ENCODE results near the gene DRAP1.

DRAP1 gene

GRCh38 chr11:65903715-65904114 is 15.5 kb upstream of the DRAP1 start:
- no peak for DNase-seq

- DNase-seq: peak in 1 of 4 experiments; percentile 1
Observed at GRCh38 chr11:65906602-65907001, 12.6 kb upstream of the DRAP1 start.

DNA sequence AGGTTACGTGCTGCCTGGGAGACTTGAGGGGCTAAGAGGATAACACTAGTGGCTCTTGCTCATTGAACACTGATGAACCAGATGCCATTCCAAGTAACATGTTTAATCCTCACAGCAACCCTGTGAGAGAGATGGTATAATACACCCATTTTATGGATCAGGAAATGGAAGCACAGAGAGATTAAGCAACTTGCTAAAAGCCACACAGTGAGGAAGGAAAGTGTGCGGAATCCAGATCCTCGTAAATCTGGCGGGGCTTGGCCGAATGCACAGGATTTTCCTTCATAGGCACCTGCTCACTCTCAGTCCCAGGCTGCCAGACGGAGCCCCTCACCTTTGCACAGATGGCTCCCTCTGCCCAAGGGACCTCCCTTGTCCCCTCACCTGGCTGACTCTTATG is 11.3 kb upstream of the DRAP1 start:
- peak in 1 of 4 experiments; percentile 0 for DNase-seq

DNA sequence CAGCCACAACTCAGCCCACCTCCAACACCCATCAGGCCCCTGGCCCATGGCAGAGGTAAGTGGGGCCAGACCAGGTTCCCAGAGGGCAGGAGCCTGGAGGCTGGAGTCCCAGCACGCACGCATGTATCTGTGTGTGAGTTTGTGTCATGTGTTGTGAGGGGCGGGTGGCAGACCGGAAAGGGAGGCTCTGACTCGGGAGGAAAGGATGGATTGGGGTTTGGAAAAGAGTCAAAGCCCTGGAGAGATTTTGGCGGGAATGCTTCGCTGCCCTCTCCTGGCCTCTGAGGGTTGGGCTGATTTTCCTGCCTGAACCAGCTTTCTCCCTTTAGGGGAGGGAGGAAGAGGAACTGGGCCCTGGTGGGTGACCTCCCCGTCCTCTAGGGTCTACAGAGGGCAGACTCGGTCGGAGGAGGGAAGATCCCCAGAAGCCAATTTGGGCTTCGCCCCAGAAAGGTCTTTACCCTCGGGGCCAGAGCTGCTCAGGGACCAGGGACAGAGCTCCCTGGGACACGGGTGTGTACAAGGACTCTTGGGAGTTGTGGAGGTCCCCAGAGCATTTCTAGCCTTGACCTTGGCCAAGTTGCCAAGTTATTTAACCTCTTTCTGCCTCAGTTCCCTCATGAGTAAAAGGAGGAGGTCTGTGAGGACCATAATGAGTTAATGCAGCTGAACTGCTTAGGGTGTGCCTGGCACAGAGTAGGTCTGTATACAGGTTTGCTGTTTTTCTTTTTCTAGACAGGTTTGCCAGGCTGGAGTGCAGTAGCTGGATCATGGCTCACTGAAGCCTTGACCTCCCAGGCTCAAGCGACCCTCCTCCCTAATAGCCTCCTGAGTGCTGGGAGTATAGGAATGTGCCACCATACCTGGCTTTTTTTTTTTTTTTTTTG is 7.3 kb upstream of the DRAP1 start:
- peak; percentile 43 to 57 (median 52) for DNase-seq

DNA sequence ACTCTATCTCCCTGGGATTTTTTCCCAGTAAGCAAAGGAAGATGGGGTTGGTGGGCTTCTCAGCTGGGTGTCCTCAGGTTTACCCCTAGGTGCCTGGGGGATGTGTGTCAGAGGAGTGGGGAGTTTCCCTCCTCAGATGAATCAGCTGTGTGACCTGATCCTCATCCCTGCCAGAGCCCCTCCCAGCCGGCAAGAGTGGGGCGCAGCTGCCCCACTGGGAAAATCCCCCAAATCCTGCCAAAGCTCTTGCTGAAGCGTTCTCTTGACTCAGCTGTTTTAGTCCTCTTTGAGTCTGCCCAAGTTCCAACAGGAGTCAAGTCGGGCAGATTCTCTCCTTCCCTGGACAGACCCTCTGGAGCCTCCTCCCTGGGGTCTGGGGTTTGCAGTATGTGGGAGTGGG is 6.4 kb upstream of the DRAP1 start:
- peak in 1 of 4 experiments; percentile 25 for DNase-seq

DNA sequence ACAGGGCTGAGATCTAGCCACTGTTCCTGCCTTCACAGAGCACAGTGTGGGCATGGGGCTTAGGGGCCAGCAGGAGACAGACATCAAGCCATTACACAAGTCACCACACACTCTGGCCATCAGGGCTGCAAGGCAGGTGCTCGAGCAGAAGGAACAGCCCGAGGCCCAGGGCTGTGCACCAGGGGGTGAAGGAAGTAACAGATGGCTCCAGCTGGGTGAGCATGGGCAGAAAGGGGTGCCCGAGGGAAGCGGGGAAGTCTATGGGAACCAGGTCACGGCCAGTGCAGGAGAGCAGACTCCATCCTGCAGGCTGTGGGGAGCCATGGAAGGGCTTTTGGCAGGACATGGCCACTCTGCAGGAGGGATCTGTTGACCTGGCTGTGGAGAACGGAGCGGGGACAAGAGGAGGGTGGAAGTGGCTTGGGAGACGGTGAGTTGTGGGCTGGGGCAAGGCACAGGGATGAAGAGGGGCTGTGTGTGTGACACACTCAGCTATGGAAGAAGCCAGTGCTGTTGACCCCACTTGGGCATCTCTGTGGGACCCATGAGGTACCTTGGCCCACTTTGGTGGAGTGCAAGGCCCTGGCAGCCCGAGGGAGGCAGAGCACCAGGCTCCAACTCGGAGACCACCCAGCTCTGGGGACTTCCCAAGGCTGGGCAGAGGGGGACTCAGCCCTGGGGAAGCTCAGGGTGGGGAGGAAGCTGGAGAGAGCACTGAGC is 4.0 kb upstream of the DRAP1 start:
- peak in 2 of 4 experiments; percentile 33 to 47 for DNase-seq

DNA sequence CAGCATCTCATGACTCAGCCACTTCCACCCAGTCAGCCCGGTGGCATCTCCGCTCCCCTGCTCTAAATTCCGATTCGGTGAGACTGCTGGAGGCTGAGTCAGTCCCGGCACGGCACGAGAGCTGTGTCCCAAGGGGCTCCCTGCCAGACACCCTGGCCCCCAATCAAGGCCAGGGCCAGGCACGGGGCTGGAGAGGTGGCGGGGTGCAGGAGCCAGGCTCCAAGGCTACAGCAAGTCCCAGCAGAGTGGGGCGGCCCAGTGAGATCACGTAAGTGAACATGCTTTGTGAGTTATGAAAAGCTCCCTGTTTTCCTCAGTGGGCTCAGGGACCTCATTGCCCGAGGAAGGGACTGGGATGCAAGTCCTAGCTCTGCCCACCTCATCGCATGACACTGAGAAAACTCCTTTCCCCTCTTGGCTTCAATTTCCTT is 3.4 kb upstream of the DRAP1 start:
- DNase-seq: peak; percentile 50 to 78 (median 75)

DNA sequence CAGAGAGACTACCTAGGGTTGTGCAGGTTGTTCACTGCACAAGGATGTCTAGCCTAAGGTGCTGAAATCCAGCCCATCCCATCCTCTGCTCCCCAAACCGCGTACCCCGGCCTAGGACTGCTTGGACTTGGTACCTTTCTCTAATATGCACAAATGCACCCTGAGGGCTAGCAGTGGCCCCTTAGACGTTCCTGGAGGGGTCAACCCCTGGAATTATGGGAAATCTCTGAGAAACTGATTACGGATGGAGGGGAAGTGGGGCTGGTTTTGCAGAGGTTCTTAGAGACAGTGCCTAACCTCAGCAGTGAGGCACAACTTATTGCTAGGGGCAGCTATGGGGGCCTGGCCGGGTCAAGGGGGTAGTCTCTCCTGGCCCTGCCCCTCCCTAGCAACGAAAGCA is 2.8 kb upstream of the DRAP1 start:
- DNase-seq: no peak

- no peak for DNase-seq
Observed at GRCh38 chr11:65917077-65917433, 2.2 kb upstream of the DRAP1 start.

DNA sequence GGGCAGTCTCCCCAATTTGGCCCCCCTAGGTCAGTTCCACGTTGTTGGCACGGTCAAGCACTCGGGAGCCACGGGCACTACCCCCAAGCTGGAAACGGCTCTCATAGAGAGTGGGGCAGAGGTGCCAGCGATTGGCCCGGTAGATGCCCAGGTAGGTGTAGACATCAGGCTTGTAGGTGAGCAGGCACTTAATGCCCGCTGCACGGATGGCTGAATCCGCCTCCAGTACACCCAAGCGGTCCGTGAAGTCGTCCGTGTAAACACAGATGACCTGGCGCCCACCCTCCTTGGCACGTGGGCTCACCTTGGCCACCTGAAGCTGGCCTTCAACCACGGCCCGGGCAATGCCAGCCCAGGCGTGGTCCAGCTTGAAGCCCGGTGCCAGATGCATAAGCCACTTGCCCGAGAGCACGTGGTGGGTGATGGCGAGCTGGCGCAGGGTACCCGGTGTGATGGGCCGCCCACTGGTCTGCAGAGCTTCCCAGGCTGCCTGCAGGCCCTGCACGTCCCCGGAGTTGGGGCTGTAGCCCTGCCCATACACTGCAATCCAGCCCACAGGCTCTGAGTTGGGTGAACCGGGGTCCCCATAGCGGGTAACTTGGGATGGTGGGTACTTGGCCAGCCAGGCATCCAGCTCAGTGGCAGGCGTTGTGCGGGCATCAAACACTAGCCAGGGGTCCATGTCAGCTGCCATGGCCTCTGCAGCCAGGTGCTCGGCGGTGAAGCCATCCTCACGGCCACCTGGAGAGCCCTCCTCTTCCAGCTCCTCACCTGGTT is 1.6 kb upstream of the DRAP1 start:
- no peak for DNase-seq

DNA sequence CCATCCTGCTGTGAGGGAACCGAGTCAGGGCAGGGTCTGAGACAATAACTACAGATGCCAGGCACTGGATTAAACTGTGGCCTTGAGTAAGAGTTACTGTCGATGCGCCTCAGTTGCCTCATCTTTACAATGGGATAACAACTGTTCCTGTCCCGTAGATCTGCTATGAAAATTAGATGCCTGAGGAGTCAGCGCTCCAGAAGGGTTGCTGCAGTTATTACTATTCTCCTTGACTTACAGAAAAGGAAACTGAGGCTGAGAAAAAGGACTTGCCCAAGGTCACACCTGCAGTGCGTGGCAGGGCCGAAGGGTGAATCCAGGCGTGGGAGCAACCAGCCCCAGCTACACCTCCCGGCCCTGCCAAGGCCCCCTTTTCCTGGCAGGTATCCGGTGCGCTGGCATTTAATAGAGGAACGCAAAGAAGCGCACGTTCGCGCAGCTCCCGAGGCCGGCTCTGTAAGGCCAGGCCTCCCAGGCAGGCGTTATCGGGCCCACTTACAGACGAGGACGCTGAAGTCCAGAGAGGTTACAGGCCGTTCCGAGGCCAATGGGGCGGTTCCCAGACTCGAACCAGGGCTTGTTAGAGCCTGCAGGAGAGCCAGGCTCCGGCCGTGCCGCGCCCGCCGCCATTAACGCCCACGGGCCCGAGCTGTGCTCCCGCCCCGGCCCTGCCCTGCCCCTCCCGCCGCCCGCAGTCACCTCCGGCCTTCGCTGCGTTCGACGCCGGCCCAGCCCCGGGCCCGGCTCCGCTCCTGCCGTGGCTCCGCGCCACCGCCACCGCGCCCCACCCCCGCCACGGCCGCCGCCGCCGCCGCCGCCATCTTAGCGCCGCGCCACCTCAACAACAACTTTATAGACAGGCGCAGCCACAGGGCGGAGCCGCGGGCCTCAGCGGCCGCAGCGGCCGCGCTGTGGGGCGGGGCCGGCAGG is 750 bp upstream of the DRAP1 start, which contains the start of gene C11orf68:
C11orf68 (minus strand) TSS at position 852 of the 930 bp plus-strand sequence; CDS start at position 821, 31 bp downstream.
- DNase-seq: no peak

DNA sequence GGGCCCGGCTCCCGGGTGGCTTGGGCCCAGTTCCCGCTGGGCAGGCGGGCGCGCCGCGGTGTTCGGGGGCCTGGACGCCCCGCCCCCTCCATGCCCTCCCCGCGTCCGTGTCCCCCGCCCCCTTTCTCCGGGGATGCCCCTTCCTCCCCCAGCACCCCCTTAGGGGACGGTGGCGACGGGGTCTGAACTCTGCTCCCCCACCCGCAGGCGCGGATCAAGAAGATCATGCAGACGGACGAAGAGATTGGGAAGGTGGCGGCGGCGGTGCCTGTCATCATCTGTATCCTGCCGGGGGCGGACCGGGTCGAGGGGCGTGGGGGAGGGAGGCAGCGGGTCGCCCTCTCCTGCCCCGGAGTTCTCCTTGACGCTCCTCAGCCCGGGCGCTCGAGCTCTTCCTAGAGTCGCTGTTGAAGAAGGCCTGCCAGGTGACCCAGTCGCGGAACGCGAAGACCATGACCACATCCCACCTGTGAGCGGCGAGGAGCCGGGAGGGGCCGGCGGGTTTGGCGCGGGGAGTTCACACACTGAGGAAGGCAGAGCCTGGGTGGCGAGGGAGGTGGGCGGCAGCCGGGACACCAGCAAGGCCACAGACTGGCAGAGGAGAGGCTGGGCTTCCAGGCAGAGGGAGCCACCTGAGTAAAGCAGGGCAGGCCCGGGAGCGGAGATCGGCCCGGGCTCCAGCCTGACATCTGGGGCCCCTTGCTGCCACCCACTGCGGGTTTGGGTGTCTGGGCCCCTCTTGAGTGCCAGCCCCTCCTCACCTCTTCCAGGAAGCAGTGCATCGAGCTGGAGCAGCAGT is 546 bp downstream of the DRAP1 start:
- DNase-seq: peak in 3 of 4 experiments; percentile 41 to 63 (median 48)

GRCh38 chr11:65920372-65920802 is 1.2 kb downstream of the DRAP1 start:
- DNase-seq: no peak

- DNase-seq: no peak
Observed at GRCh38 chr11:65921033-65921555, 1.9 kb downstream of the DRAP1 start.

DNA sequence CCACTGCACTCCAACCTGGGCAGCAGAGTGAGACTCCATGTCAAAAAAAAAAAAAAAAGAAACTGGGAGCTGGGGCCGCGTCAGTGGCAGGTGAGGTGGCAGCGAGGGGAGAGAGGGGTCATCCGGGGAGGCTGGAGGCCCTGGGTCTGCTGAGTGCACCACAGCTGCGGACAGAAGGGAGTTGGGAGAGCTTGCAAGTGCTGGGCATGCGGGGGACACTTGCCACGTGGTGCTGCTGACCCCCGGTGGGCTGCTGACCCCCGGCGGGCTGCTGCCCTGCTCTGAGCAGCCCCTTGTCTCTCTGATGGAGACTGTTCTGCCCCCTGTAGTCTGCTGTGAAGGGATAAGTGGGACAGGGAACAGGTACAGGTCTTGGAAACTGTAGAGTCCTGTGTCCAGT is 2.6 kb downstream of the DRAP1 start:
- no peak for DNase-seq

- no peak for DNase-seq
Observed at GRCh38 chr11:65922565-65922964, 3.3 kb downstream of the DRAP1 start.

DNA sequence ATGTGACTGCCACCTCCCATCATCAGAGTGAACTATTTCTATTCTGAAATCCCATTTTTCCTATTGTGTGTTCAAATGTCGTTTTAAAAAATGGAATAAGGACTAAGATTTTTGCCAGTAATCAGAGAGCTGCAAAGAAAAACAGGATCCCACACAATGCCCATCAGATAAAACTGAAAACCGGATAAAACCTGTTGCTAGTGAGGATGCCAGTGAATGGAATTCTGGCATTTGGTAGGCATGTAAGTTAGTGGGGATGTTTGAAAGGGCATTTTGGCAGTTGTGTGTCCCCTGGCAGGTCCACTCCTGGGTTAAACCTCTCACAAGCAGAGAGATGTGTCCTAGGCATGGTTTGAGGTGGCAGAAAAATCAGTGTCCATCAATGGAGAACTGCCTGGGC is 6.2 kb downstream of the DRAP1 start:
- no peak for DNase-seq

DNA sequence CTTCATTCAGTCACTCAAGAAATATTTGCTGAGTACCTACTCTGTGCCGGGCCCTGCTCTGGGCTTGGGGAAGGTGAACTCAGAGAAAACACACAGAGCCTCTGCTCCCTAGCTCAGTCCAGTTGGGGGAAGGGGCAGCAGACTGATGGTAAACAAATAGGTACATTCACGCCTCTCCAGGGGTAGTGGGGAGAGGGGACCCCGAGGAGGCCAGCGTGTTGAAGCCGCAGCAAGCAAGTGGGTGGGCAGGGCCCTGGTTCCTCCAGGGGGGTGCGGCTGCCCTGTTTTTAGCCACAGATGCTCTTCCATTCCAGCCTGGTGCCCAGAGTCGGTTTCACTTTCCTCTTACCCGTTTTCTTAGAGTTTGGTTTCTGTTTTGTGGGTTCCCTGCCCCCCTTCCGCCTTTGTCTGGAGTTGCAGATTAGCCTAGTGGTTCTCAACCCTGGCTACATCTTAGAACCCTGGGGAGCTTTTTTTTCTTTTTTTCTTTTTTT is 8.7 kb downstream of the DRAP1 start:
- peak; percentile 62 to 80 (median 76) for DNase-seq

- no peak for DNase-seq
Observed at GRCh38 chr11:65928667-65929066, 9.4 kb downstream of the DRAP1 start.

All from suppressor macrophage (primary cell).